Breast epithelium (tissue), 3 donors: ENCODE data around the gene HADHA.

Experiments
- CTCF ChIP-seq, 3 donors: fragments of 450-650 bp; IDR thresholded peaks; one replicate each; pipeline ENCODE4 v1.5.1; 2016 to 2017; ENCODE audit warnings: antibody characterized with exemption in 3 of 3, mild to moderate bottlenecking in 3 of 3, moderate library complexity in 3 of 3
- POLR2A ChIP-seq: fragments of 450-650 bp; IDR thresholded peaks from one replicate; pipeline ENCODE4 v1.6.1; 2016; ENCODE audit warnings: antibody characterized with exemption, mild to moderate bottlenecking, moderate library complexity
- POLR2AphosphoS5 ChIP-seq, 3 donors: sonication (generic); formaldehyde crosslinking; IDR thresholded peaks; one replicate each; pipeline ENCODE4 v1.6.1; 2017; ENCODE audit warnings: antibody characterized with exemption in 3 of 3

GRCh38 chr2:26141145-26141769 is 103.2 kb downstream of the HADHA start:
- no peak for TF ChIP-seq CTCF (IDR thresholded peaks at IDR 0.05)
- TF ChIP-seq POLR2A = no peak
- peak in 1 of 3 donors; percentile 31 for TF ChIP-seq POLR2AphosphoS5 (IDR thresholded peaks at IDR 0.05)
